Gastrocnemius medialis (tissue), 4 donors: Measurements from ENCODE around the gene IMP4.

Source experiments
- POLR2A ChIP-seq, 2 donors: fragments of 450-650 bp; IDR thresholded peaks; one replicate each; pipeline ENCODE4 v1.6.1; 2017; ENCODE audit warnings: antibody characterized with exemption in 2 of 2, mild to moderate bottlenecking in 2 of 2, moderate library complexity in 2 of 2
- TF ChIP-seq, protein P1 (sequence below), 5 experiments: fragments of 450-650 bp in 3 of 5; fragments of 200-600 bp in 2 of 5; sonication (generic) in 2 of 5; IDR thresholded peaks in 4 of 5; conservative IDR thresholded peaks in 1 of 5; 1 replicate in 4 of 5; 2 replicates in 1 of 5; pipeline ENCODE4 v1.5.1; 2016 to 2019; ENCODE audit warnings: antibody characterized with exemption in 5 of 5, mild to moderate bottlenecking in 3 of 5, moderate library complexity in 3 of 5

DNA sequence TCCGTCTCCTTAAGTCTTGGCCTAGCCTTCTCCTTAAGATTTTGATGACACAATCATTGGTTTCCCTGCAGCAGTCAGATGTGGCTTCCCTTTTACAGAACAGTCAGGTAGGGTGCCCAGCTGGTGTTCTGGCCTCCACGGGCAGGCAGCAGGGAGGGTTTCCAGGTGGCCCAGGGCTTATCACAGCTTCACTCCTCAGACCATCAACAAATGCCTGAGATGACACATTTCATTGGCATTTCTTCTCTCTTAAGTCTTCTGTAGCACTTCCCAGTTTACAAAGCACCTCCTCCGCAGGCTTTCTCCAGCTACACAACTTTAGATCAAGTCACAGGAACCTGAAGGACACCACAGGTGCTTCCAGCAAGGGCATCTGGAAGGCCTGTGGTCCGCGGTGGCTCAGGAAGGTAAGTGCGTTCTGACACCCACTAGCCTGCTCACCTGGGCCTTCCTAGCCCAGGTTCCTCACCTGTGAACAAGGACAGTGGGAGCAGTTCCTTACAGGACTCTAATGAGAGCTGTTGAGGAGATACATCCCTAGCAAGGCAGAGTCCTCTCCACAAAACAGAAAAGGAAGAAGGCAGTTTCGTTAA lies 50.7 kb downstream of the IMP4 start:
- TF ChIP-seq POLR2A (IDR thresholded peaks at IDR 0.05): no peak
- TF ChIP-seq, protein P1, sequence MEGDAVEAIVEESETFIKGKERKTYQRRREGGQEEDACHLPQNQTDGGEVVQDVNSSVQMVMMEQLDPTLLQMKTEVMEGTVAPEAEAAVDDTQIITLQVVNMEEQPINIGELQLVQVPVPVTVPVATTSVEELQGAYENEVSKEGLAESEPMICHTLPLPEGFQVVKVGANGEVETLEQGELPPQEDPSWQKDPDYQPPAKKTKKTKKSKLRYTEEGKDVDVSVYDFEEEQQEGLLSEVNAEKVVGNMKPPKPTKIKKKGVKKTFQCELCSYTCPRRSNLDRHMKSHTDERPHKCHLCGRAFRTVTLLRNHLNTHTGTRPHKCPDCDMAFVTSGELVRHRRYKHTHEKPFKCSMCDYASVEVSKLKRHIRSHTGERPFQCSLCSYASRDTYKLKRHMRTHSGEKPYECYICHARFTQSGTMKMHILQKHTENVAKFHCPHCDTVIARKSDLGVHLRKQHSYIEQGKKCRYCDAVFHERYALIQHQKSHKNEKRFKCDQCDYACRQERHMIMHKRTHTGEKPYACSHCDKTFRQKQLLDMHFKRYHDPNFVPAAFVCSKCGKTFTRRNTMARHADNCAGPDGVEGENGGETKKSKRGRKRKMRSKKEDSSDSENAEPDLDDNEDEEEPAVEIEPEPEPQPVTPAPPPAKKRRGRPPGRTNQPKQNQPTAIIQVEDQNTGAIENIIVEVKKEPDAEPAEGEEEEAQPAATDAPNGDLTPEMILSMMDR (IDR thresholded peaks at IDR 0.05 in 4 of 5, conservative IDR thresholded peaks at IDR 0.05 in 1 of 5): no peak
